Hepatocyte (in vitro differentiated cells): Measurements from ENCODE around the gene ITGA5.

Experiments
- EZH2 ChIP-seq: fragments of 200-600 bp; sonication (generic); IDR thresholded peaks from 2 replicates; pipeline ENCODE4 v1.6.1; 2016; ENCODE audit warnings: antibody characterized with exemption, mild to moderate bottlenecking, borderline replicate concordance
- EZH2phosphoT487 ChIP-seq: fragments of 200-600 bp; sonication (generic); IDR thresholded peaks from one replicate; pipeline ENCODE4 v1.6.1; 2018; ENCODE audit warnings: antibody characterized with exemption, mild to moderate bottlenecking, low read depth, moderate library complexity; ENCODE audit not compliant: unreplicated experiment, severe bottlenecking

GRCh38 chr12:54423816-54424150 lies 4.7 kb upstream of the ITGA5 start:
- TF ChIP-seq EZH2: no peak
- no peak for TF ChIP-seq EZH2phosphoT487
